Measurements from ENCODE around the gene DMPK.
"Not testable (repeated sequence)": the region's sequence is repeated elsewhere in the genome, so short reads cannot be mapped to it uniquely, and the experiment has no call there.

Gene DMPK

GRCh38 chr19:45742969-45743368 lies 39.3 kb downstream of the DMPK start:
- no peak overlapping the region for H3K4me3 ChIP-seq (ENCODE audit: low read depth, low read length)
- no peak for TF ChIP-seq CTCF (conservative IDR thresholded peaks at IDR 0.05; ENCODE audit: low read depth, low read length)
- no peak for DNase-seq (ENCODE audit: low read depth)

GRCh38 chr19:45739498-45740439 lies 42.5 kb downstream of the DMPK start:
- TF ChIP-seq CTCF (conservative IDR thresholded peaks at IDR 0.05; ENCODE audit: low read depth, low read length): no peak
- no peak for DNase-seq (ENCODE audit: low read depth)
- no peak overlapping the region for H3K4me3 ChIP-seq (ENCODE audit: low read depth, low read length)

GRCh38 chr19:45733160-45733810 lies 49.0 kb downstream of the DMPK start, which contains the start of gene MEIOSIN:
TSS of gene MEIOSIN (plus strand) at chr19:45733439. CDS start at chr19:45735377, 1,938 bp downstream.
- no peak for DNase-seq (ENCODE audit: low read depth)
- H3K4me3 ChIP-seq (ENCODE audit: low read depth, low read length): no peak within 1 kb of the TSS
- no peak for TF ChIP-seq CTCF (conservative IDR thresholded peaks at IDR 0.05; ENCODE audit: low read depth, low read length)

GRCh38 chr19:45730368-45731288 lies 51.7 kb downstream of the DMPK start, which contains the start of gene FBXO46:
TSS of gene FBXO46 (minus strand) at chr19:45730896. CDS start at chr19:45713495, 17,401 bp downstream.
- peak; percentile 99 for DNase-seq (ENCODE audit: low read depth)
- TF ChIP-seq CTCF (conservative IDR thresholded peaks at IDR 0.05; ENCODE audit: low read depth, low read length): peak; percentile 43
- peak within 1 kb of the TSS; percentile 92 for H3K4me3 ChIP-seq (ENCODE audit: low read depth, low read length)

GRCh38 chr19:45729800-45730290 lies 52.4 kb downstream of the DMPK start:
- DNase-seq (ENCODE audit: low read depth): peak; percentile 16
- H3K4me3 ChIP-seq (ENCODE audit: low read depth, low read length): peak overlapping the region; percentile 92
- no peak for TF ChIP-seq CTCF (conservative IDR thresholded peaks at IDR 0.05; ENCODE audit: low read depth, low read length)

- not testable (repeated sequence) for DNase-seq (ENCODE audit: low read depth); H3K4me3 ChIP-seq (ENCODE audit: low read depth, low read length)
These were observed 53.6 kb downstream of the DMPK start for GRCh38 chr19:45728683-45729082.

- not testable (repeated sequence) for H3K4me3 ChIP-seq (ENCODE audit: low read depth, low read length); DNase-seq (ENCODE audit: low read depth)
These were observed 62.2 kb downstream of the DMPK start for GRCh38 chr19:45720065-45720464.

All from choroid plexus epithelial cell (primary cell).